Skeletal muscle cell (primary cell): ENCODE data around the gene DPYSL5.

Experiments used
- DNase-seq: peaks from one replicate; pipeline ENCODE4 v3.0.0-alpha.2; 2010; ENCODE audit warnings: low read depth
- H3K4me3 ChIP-seq: 2 replicates; pipeline ENCODE4 v1.5.1; 2011; ENCODE audit warnings: low read depth, mild to moderate bottlenecking, control low read depth, low read length, moderate library complexity

Gene DPYSL5

DNA sequence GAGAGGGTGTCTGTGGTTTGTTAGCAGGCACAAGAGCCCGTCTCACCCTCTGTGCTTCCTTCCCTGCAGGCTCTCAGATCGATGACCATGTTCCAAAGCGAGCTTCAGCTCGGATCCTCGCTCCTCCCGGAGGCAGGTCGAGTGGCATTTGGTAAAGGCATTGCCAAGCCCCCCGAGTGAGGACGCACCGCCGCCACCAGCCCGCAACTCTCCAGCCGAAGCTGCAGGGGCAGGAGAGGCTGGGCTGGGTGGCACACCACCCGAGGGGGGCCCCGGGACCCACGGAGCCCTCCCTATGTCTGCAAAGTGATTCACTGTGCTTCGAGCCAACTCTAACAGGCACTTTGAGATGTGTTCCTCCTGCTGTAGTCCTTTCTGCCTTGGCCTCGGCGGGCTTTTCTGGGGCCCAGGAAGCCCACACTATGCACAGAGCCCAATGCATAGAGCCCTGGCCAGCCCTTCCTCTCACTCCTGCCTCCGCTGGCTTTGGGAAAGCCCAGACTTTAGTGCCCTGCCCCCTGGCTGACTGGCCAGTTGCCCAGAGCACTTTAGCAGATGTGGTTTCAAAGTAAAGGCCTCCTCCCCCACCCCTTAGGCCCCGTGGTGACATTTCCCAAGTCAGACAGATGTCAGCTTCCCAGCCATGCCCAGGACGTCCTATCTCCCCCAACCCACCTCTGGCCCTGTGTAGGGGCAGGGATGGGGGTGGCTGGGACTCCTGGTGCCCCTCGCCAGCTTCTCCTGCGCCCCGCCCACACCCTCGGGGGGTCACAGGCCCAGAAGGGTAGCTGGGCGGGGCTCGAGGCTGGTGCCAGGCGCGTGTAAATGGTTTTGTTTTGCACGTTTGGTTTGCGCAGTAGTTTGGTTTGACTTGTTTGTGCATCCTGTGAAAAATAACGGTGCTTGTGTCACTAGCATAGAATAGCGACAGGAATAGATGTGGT is 99.2 kb downstream of the DPYSL5 start:
- H3K4me3 ChIP-seq, result no peak overlapping the region
- DNase-seq, result no peak

DNA sequence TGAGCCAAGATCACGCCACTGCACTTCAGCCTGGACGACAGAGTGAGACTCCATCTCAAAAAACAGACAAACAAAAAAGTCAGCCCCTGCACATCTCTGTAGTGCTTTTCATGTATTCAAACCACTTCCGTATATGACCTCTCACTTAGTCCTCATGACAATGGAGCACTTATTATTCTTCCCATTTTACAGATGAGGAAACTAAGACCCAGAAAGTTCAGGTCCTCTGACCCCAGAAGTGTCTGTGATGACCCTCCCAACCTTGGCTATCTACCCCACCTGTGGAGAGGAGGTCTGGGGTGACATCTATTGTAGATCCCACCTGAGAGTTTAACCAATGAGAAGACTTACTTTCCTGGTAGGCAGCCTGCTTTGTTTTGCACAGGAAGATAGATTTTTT is 100.9 kb downstream of the DPYSL5 start:
- no peak for DNase-seq
- no peak overlapping the region for H3K4me3 ChIP-seq

DNA sequence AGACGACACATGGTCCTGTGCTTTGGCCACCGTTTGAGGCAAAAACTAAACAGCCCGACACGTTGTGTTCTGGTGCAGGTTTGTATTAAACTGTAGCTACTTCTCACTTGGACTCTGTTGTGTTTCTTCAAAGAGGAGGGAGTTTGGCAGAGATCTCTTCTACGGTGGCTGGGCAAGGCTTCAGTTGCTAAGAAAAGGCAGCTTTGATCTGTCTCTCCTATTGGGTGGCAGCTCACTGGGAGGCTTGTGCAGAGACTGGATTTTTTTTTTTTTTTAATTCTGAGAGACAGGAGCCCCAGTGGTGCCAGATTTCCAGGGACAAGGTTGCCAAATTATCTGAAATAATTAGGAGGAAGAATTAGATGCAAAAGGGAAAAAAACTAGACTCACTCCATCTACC is 102.3 kb downstream of the DPYSL5 start:
- H3K4me3 ChIP-seq, result no peak overlapping the region
- no peak for DNase-seq

DNA sequence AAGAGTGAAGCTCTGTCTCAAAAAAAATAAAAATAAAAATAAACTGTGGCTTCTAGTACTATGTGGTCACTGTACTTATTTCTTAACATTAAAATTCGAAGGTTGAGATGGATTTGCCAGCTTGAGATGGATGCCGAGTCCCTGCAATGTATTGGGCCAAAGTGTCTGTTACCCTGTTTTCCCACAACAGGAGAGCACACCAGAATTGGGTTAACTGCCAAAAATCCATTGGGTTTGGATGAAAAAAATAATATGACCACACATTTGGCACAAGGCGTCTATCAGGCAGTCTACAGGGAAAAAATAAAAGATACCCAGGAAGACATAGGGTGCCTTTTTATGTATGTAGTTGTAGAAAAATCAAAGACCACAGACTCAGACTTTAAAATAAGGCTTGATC is 103.3 kb downstream of the DPYSL5 start:
- DNase-seq, result no peak
- no peak overlapping the region for H3K4me3 ChIP-seq

DNA sequence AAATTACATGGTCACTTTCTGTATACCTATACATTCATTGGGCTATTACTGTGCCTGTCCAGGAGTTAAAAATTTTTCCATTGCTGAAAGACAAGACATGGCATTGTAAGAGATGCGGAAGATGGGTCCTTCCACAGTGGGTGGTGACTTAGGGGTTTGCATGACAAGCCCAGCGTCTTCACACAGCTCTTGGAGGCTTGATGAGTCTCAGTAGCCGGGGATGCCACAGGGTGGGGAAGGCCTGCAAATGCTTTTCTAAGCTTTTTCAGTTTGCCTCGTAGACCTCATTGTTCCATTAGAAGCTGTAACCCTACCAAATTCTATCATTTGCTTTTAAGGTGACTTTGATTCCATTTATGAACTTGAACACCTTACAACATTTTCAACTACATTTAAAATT is 104.4 kb downstream of the DPYSL5 start:
- H3K4me3 ChIP-seq, result no peak overlapping the region
- no peak for DNase-seq

DNA sequence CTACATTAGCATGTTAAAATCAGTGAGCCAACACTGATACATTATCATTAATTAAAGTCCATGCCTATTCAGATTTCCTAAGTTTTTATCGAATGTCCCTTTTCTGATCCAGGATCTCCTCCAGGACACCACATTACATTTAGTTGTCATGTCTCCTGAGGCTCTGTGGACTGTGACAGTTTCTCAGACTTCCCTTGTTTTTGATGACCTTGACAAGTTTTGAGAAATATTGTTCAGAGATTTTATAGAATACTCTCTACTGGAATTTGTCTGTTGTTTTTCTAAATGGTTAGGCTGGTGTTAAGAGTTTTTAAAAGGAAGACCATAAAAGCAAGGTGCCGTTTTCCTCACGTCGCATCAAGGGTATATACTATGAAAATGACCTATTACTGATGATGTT is 106.2 kb downstream of the DPYSL5 start:
- no peak for DNase-seq
- H3K4me3 ChIP-seq, result no peak overlapping the region

DNA sequence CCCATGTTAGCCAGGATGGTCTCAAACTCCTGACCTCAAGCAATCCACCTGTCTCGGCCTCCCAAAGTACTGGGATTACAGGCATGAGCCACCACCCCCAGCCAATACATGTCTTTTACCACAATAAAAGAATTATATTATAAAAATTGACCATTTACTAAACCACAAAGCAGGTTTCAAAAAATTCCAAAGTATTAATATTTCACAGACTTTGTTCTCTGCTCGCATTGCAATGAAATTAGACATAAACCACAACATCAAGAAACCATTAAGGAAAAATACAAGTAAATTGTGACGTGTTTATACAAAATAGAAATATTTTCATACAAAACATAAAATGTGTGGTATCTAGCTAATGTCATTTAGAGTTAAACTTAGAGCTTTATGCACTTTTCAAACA is 109.1 kb downstream of the DPYSL5 start:
- DNase-seq, result no peak
- H3K4me3 ChIP-seq, result no peak overlapping the region

DNA sequence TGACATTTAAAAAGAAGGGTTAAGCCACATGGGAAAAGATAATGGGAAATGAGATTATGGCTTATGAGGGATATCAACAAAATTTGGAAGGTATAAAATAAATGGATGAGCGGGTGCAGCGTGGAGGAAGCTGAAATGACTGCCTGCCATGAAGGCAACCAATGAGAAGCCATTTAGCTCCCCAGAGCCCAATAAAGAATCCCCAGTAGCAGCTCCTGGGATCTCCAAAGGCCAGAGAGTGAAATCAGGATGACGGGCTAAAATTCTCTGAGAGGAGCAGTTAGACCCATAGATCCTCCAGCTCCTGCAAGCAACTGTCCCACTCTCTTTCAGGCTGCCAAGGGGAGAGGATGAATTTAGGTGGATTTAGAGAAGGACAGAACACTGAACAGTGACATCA is 109.6 kb downstream of the DPYSL5 start:
- H3K4me3 ChIP-seq, result no peak overlapping the region

DNA sequence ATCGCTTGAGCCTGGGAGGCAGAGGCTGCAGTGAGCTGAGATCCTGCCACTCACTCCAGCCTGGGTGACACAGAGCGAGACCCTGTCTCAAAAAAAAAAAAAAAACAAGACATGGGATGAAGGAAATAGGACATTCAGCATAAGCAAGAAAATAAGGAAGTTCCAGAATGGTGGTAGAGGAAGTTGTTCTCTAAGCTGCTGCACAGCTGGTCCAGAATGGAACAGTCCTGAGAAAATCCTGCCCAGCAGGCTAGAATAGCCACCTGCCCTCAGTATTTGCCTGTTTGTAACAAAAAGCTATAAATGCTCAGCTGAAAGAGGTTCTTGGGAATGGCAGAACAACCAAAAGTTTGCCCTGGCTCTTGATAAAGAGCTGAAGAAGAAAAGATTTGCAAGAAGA is 111.4 kb downstream of the DPYSL5 start:
- no peak overlapping the region for H3K4me3 ChIP-seq
- DNase-seq, result no peak

More for the DNA sequence above, 109.6 kb downstream of the DPYSL5 start:
- DNase-seq, result no peak

DNA sequence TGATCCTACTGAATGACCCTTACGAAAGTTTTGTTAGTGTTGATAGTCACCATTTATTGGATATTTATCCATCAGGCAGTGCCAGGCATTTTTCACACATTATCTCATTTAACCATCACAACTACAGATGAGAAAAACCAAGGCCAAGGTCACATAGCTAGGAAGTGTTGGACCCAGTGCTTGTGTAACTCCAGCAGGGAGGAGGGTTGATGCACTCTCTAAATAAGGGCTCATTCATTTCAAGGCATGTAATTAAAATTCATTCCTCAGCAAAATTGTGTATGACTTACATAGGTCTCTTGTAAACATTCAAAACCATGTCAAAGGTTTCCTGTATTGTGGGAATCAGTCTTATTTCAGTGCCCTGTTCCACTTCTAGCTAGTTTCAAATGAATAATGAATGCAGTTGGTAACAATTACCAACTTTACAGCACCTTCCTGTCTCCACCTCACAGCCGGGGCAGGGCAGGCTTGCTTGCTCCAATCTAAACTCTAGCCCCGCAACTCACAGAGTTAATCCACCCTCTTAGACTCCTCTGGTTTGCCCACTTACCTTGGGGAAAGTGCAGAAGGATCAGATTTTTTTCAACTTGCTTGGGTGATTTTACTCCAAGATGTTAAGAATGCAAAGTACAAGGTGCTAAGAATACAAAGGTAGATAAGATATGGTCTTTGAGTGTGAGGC is 116.7 kb downstream of the DPYSL5 start:
- no peak for DNase-seq
- H3K4me3 ChIP-seq, result no peak overlapping the region

DNA sequence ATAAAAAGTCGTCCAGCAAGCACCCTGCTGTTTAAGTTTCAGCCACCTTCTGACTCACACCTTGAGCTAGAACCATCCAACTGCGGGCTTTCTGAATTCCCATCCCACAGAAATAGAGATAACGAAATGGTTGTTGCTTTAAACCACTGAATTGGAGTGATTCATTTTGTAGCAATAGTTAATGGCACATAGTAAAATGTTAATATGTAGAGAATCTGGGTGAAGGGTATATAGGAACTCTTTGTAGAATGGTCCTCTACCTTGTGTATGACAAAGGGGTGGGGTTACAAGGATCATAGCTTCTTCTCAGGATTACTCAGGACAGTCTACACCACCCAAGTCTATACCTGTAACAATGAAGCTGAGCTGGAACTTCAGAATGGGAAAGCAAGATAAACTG is 120.1 kb downstream of the DPYSL5 start:
- H3K4me3 ChIP-seq, result no peak overlapping the region
- no peak for DNase-seq

DNA sequence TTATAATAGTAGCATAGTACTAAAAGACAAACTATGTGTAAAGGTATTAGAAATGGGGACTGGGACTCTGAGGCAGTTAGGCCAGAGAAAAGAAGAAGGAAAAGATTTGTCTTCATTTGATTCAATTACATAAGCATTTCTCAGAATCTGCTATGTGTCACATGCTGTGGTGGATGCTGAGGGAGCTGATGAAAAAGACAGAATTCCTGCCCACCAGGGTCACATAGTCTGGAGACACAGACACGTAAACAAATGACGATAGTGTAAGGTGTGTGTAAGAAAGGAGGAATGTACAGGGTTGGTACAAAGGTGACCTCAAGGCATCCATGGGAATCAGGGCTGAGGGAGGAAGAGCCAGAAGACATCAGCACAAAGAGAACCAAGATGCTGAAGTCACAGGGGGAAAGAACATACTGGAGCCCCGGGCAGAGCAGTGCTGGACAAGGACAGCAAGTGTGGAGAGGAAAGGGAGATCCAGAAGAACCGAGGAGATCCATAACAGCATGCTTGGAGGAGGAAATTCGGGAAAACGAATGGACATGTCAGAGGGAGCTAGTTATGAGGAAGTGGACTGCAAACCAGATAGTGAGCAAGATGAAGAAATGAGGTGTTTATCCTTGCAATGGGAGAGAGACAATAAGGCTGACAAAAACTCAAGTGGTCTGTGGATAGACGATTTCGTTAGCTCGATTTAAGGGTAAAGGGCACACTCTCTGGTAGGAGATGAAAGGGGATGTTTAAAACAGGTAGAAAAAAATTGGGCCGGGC is 121.3 kb downstream of the DPYSL5 start:
- DNase-seq, result no peak
- no peak overlapping the region for H3K4me3 ChIP-seq

DNA sequence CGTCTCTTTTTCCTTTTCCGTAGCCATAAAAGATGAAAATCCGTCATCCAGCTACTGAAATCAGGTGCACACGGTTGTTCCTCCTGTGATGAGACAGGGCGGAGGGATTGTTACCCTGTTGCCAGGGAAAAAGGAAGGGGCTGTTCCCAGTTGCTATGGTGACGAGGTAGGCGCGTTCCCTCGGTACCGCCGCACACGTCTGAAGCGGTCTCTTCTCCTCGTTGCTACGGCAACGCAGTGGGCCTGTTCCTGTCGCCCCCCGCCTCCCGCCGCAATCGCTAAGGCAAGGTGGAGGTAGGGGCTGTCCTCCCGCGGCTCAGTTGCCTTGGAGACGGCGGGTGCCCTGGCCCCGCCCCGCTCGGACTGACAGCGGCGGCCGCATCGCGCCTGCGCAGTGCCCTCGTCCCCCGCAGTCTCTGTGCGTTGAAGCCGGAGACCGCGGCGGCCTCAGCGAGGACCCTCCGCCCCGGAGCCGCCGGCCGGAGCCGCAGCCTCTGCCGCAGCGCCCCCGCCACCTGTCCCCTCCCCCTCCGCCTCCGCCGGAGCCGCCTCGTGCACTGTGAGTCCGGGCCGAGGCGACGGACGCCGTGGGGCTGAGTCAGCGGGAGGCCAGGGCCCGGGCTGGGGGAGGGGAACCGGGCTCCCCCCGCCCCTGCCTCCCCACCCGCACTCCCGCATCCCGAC is 122.5 kb downstream of the DPYSL5 start, which contains the start of gene MAPRE3:
Gene MAPRE3, plus strand, starts transcription at position 394 of the 684 bp plus-strand sequence. CDS start 51,582 bp downstream, outside the sequence.
- no peak for DNase-seq
- H3K4me3 ChIP-seq, result peak within 1 kb of the TSS; percentile 65

DNA sequence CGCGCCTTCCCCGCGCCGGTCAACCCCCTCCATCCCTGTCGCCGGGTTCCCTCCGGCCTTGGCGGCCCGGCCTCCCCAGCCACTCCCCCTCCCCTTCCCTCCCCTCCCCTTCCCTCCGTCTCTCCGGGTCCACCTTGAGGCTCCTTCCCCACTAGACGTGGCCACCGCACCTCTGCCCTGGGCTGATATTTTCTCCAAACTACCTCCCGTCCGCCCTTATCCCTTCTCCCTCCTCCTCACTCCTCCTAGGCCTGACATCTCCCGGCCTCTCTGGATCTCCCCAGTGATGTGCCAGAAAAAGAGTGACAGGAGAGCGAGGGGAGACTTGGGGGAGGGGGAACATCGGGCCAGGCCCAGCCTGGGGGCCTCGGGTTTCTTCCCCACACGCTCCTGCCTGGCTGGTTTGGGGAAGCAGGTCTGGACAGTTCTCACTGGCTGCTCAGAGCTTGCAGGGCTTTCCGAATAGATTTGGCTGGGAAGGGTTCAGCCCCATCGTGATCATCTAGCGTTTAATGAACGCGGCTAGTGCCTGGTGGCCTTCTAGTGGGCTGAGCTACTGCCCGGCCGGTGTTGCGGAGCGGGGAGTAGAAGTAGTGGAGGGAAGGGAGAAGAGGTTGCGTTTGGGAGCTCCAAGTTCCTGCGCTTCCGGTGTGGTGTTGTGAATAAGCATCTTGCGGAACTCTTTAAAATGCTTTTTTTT is 123.1 kb downstream of the DPYSL5 start:
- peak overlapping the region; percentile 65 for H3K4me3 ChIP-seq
- no peak for DNase-seq

DNA sequence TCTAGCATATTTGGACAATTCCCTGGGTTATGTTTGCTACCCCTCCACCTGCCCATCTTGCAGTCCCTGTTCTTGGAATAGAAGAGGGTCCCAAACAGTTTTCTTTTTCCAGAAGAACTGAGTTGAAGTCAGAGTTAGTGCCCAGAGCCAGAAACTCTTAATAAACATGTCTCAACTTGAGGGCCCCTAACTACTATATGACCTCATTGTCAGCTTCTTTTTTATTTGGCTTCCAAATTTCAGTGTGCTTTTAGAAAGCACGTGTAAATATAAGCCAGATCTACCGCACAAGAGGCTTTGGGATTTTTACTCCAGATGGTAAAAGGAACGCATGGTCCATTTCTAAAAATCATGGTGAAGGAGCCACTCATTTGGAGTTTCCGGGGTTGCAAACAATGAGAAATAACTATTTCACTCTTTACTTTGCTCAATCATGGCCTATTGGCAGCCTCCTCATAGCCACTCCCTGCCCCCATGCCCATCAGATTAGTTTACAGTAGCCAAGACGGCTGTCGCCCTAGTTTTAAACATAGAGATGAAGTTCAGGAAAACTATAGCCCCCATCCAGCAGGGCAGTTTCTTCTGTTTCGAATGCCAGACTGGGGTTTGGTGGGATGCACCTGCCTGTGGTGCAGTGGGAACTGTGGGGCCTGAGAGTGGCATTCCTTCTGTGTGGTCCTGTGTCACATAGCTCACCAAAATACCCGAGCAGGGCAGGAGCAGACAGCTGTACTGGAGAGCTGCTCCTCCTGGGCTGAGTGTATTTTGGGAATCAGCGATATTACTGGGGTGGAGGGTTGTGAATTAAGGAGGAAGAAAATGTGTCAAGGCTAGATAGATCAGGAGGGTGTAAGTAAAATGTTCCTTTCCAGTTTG is 124.2 kb downstream of the DPYSL5 start:
- no peak for DNase-seq
- no peak overlapping the region for H3K4me3 ChIP-seq

DNA sequence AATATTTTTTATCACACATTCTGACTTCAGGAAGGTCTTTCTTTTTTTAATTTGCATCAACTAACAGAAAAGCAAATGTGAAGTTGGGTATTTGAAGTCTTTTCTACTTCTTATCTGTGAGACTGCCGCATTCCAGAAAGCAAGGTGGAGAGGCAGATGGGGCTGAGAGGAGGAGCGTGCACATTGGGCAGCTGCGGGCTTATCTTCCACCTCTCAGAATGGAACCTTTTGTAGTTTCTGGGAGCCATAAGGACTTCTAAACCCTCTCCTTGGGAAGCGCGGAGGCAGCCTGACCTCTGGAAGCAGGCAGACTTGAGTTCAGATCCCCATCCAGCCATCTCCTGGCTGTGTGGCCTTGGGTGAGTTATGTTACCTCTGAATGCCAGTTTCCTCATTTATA is 126.4 kb downstream of the DPYSL5 start:
- DNase-seq, result no peak
- H3K4me3 ChIP-seq, result no peak overlapping the region

DNA sequence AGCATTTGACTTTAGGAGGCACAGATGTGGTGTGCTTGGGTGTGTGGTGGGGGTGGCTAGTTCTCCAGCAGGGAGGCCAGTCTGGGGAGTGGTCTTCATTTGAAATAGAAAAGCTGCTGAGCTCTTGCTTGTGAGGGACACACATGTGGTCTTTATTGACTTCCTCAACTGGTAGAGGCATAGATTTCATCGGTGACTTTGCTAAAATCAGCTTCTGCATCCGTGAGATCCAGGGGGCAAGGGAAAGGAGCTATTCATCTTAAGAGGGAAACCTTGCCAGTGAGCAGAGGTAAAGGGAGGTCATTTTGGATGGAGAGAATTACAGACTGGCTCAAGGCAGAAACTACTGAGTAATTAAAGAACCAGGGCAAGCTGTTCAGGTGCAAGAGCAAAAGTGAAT is 127.2 kb downstream of the DPYSL5 start:
- no peak for DNase-seq
- no peak overlapping the region for H3K4me3 ChIP-seq

DNA sequence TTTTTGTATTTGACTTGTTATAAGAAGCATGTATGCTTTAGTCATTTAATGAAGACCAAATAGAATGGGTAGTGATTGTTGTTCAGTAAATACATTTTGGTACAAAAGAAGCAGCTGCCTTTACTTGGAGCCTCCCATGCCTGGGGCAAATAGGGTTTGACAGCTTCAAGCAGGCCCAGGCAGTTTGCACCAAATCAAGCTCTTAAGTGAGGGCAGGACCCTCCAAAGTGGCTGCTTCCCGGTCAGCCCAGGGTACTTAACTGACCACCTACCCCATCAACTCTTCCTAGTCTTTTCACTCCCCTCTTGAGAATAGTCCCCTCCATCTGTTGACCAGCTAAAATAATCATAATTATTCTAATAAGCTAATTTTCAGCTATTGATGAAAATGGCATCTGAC is 127.7 kb downstream of the DPYSL5 start:
- no peak for DNase-seq
- H3K4me3 ChIP-seq, result no peak overlapping the region
